Mammary epithelial cell (primary cell): Measurements from ENCODE around the gene SYT17.

Source experiments
- EZH2 ChIP-seq: IDR thresholded peaks from 2 replicates; pipeline ENCODE4 v1.6.1; 2012; ENCODE audit warnings: low read length, inconsistent platforms, borderline replicate concordance
- TF ChIP-seq, protein P1 (sequence below), 2 donors: IDR thresholded peaks in 1 of 2; conservative IDR thresholded peaks in 1 of 2; 2 replicates each; pipeline ENCODE4 v1.5.1; 2011 to 2012; ENCODE audit warnings: inconsistent platforms in 2 of 2, low read length in 2 of 2, mild to moderate bottlenecking in 2 of 2, control low read depth in 1 of 2, low read depth in 1 of 2; ENCODE audit not compliant: insufficient read depth in 1 of 2; ENCODE audit errors: extremely low read depth in 1 of 2

DNA sequence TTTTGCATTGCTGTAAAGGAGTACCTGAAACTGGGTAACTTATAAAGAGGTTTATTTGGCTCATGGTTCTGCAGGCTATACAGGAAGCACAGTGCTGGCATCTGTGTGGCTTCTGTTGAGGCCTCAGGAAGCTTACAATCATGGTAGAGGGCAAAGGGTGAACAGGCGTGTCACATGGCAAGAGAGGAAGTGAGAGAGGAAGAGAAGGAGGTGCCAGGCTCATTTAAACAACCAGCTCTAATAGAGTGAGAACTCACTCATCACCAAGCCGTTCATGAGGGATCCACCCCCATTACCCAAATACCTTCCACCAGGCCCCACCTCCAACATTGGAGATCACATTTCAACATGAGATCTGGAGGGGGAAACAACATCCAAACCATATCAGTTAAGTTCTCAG, 101.1 kb downstream of the SYT17 start:
- TF ChIP-seq, protein P1, sequence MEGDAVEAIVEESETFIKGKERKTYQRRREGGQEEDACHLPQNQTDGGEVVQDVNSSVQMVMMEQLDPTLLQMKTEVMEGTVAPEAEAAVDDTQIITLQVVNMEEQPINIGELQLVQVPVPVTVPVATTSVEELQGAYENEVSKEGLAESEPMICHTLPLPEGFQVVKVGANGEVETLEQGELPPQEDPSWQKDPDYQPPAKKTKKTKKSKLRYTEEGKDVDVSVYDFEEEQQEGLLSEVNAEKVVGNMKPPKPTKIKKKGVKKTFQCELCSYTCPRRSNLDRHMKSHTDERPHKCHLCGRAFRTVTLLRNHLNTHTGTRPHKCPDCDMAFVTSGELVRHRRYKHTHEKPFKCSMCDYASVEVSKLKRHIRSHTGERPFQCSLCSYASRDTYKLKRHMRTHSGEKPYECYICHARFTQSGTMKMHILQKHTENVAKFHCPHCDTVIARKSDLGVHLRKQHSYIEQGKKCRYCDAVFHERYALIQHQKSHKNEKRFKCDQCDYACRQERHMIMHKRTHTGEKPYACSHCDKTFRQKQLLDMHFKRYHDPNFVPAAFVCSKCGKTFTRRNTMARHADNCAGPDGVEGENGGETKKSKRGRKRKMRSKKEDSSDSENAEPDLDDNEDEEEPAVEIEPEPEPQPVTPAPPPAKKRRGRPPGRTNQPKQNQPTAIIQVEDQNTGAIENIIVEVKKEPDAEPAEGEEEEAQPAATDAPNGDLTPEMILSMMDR (conservative IDR thresholded peaks at IDR 0.05 in 1 of 2, IDR thresholded peaks at IDR 0.05 in 1 of 2; ENCODE audit: extremely low read depth in 1 of 2, insufficient read depth in 1 of 2, low read depth in 1 of 2, low read length in 2 of 2) = no peak
- TF ChIP-seq EZH2 = no peak
